ENCODE measurements around the gene FRMD1. TPM values are rescaled to one million over a fixed set of nuclear protein-coding genes. Genes with fewer than 3 reads are reported as not detected.

The FRMD1 gene
- polyA plus RNA-seq, 3 donors = not detected

- Histone ChIP-seq H3K36me3 (replicated peaks in 1 of 2; ENCODE audit: control insufficient read depth in 1 of 2, insufficient read depth in 2 of 2, low read length in 2 of 2) (no peaks in the 10 kb centered on the region), H3K4me3 (replicated peaks in 1 of 3; ENCODE audit: low read depth in 2 of 3, low read length in 3 of 3) (no peak overlapping the region), H3K27ac (ENCODE audit: low read depth in 1 of 2, low read length in 2 of 2) (no peak overlapping the region), H3K9me3 (replicated peaks in 1 of 2; ENCODE audit: control insufficient read depth in 1 of 2, insufficient read depth in 1 of 2, low read length in 2 of 2) (no peaks in the 10 kb centered on the region), H4K20me1 (ENCODE audit: insufficient read depth, low read length) (no peaks in the 10 kb centered on the region), H3K4me2 (replicated peaks; ENCODE audit: extremely low read depth, low read length, poor library complexity, severe bottlenecking) (no peak overlapping the region), H2AFZ (ENCODE audit: insufficient read depth, low read depth, low read length, poor library complexity, severe bottlenecking) (no peak overlapping the region), H3K27me3 (ENCODE audit: control insufficient read depth in 2 of 2, insufficient read depth in 2 of 2, low read length in 2 of 2) (no peaks in the 10 kb centered on the region), H3K79me2 (ENCODE audit: insufficient read depth, low read length) (no peaks in the 10 kb centered on the region), H3K9ac (ENCODE audit: insufficient read depth, low read length, poor library complexity, severe bottlenecking) (no peak overlapping the region), H3K4me1 (ENCODE audit: control insufficient read depth in 1 of 2, insufficient read depth in 2 of 2, low read length in 2 of 2) (no peaks in the 10 kb centered on the region)
- 93% methylated on average over 3 of the region's 5 CpGs for WGBS (ENCODE audit: insufficient coverage)
- no peaks in the 10 kb centered on the region for H3K36me3 Mint-ChIP-seq
- no peaks in the 10 kb centered on the region for H3K9me3 Mint-ChIP-seq
- H3K4me3 Mint-ChIP-seq = no peak overlapping the region
- no peaks in the 10 kb centered on the region for H3K4me1 Mint-ChIP-seq
- TF ChIP-seq, protein P1, sequence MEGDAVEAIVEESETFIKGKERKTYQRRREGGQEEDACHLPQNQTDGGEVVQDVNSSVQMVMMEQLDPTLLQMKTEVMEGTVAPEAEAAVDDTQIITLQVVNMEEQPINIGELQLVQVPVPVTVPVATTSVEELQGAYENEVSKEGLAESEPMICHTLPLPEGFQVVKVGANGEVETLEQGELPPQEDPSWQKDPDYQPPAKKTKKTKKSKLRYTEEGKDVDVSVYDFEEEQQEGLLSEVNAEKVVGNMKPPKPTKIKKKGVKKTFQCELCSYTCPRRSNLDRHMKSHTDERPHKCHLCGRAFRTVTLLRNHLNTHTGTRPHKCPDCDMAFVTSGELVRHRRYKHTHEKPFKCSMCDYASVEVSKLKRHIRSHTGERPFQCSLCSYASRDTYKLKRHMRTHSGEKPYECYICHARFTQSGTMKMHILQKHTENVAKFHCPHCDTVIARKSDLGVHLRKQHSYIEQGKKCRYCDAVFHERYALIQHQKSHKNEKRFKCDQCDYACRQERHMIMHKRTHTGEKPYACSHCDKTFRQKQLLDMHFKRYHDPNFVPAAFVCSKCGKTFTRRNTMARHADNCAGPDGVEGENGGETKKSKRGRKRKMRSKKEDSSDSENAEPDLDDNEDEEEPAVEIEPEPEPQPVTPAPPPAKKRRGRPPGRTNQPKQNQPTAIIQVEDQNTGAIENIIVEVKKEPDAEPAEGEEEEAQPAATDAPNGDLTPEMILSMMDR (IDR thresholded peaks at IDR 0.05) = no peak
- intact Hi-C loops (cut with micrococcal nuclease) = no loop called here
- H3K27ac Mint-ChIP-seq = no peak overlapping the region
- no peak for DNase-seq
- peaks cover 0 to 9% (median 1%) of the 10 kb centered on the region in 3 donors for H3K27me3 Mint-ChIP-seq (ENCODE audit: low read depth in 3 of 3)
Observed at GRCh38 chr6:168083514-168083885, 4.5 kb upstream of the FRMD1 start.

GRCh38 chr6:168082860-168083513 lies 4.0 kb upstream of the FRMD1 start:
- TF ChIP-seq, protein P1 (IDR thresholded peaks at IDR 0.05) = no peak

More at GRCh38 chr6:168082860-168083513, 4.0 kb upstream of the FRMD1 start:
- no peaks in the 10 kb centered on the region for H3K9me3 ChIP-seq (replicated peaks in 1 of 2; ENCODE audit: control insufficient read depth in 1 of 2, insufficient read depth in 1 of 2, low read length in 2 of 2)
- H3K4me1 ChIP-seq (ENCODE audit: control insufficient read depth in 1 of 2, insufficient read depth in 2 of 2, low read length in 2 of 2) = no peaks in the 10 kb centered on the region
- Mint-ChIP-seq H3K9me3 (no peaks in the 10 kb centered on the region), H3K27ac (no peak overlapping the region), H3K4me1 (no peaks in the 10 kb centered on the region), H3K36me3 (no peaks in the 10 kb centered on the region), H3K27me3 (ENCODE audit: low read depth in 3 of 3) (peaks cover 0 to 9% (median 1%) of the 10 kb centered on the region in 3 donors), H3K4me3 (no peak overlapping the region)
- H3K9ac ChIP-seq (ENCODE audit: insufficient read depth, low read length, poor library complexity, severe bottlenecking) = no peak overlapping the region
- no peaks in the 10 kb centered on the region for H4K20me1 ChIP-seq (ENCODE audit: insufficient read depth, low read length)
- DNase-seq = no peak
- H3K4me3 ChIP-seq (replicated peaks in 1 of 3; ENCODE audit: low read depth in 2 of 3, low read length in 3 of 3) = no peak overlapping the region
- H3K36me3 ChIP-seq (replicated peaks in 1 of 2; ENCODE audit: control insufficient read depth in 1 of 2, insufficient read depth in 2 of 2, low read length in 2 of 2) = no peaks in the 10 kb centered on the region
- H3K27me3 ChIP-seq (ENCODE audit: control insufficient read depth in 2 of 2, insufficient read depth in 2 of 2, low read length in 2 of 2) = no peaks in the 10 kb centered on the region
- intact Hi-C loops (cut with micrococcal nuclease) = no loop called here
- H3K27ac ChIP-seq (ENCODE audit: low read depth in 1 of 2, low read length in 2 of 2) = no peak overlapping the region
- no peaks in the 10 kb centered on the region for H3K79me2 ChIP-seq (ENCODE audit: insufficient read depth, low read length)
- WGBS (ENCODE audit: insufficient coverage) = 71% methylated on average over 12 of the region's 17 CpGs
- no peak overlapping the region for H3K4me2 ChIP-seq (replicated peaks; ENCODE audit: extremely low read depth, low read length, poor library complexity, severe bottlenecking)
- H2AFZ ChIP-seq (ENCODE audit: insufficient read depth, low read depth, low read length, poor library complexity, severe bottlenecking) = no peak overlapping the region

Data from CD14-positive monocyte (primary cell).